GM21390 (cell line): ENCODE results near the gene DCP1B.
A peak's percentile ranks its signal among the peaks of the same experiment; 100 is the strongest.

Experiments used
- ATAC-seq: cut with Tn5 transposase; IDR thresholded peaks from one replicate; pipeline ENCODE4 v1.9.1; 2021; ENCODE audit not compliant: unreplicated experiment

Gene DCP1B

DNA sequence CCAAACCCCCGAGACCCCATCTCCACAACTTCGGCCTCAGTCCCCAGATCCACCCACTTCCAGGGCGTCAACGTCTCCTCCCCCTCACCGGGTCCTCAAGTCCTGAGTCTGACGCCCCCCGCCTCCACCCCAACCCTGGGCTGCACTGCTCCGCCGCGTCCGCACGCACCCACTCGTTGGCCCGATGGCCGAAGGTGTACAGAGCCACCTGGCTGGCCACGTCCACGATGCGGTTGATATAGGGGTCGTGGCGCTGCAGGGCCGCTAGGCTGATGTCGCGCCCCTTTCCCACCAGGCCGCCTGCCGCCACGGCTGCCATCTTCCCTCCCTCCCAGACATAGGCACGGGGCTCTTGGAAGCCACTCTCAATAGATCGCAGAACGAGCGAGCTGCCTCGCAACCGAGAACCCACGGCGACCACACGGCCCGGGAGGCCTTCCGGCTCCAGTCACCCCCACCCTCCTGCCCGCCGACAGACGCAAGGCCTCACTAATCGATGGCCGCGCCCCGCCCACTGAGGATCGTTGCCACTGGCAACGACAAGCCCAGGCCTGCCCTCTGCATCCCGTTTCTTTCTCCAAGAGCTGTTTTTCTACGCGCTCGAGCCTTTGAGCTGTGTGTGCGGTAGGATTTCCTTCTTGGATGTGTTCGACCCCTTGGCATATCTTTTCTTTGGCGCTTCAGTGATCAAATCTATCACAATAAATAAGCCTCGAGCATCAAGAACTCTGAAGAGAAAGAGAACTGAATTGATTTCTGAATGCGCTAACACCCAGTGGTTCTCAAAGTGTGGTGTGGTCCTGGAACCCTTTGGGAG is at the start of gene DCP1B:
DCP1B (minus strand) TSS at position 345 of the 817 bp plus-strand sequence; CDS start at position 319, 26 bp downstream.
- ATAC-seq, result peak; percentile 98

DNA sequence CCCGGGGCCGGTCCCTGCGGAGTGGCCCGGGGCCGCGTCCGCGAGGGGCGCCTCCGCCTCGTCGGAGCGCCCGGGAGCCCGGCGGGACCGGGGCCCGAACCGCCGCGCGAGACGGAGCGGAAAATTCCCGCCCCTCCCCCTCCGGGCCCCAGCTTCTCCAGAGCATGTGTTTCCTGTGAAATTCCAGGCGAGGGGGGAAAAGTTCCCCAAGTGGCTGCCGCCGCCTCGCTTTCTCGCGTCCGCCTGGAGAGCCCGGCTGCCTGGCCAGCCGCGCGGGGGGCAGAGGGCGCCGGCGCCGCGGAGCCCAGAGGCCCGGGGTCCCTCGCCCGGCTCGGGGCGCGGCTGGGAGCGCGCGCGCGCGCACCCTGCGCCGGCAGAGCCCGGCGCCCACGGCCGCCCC is 49.4 kb upstream of the DCP1B start:
- no peak for ATAC-seq

DNA sequence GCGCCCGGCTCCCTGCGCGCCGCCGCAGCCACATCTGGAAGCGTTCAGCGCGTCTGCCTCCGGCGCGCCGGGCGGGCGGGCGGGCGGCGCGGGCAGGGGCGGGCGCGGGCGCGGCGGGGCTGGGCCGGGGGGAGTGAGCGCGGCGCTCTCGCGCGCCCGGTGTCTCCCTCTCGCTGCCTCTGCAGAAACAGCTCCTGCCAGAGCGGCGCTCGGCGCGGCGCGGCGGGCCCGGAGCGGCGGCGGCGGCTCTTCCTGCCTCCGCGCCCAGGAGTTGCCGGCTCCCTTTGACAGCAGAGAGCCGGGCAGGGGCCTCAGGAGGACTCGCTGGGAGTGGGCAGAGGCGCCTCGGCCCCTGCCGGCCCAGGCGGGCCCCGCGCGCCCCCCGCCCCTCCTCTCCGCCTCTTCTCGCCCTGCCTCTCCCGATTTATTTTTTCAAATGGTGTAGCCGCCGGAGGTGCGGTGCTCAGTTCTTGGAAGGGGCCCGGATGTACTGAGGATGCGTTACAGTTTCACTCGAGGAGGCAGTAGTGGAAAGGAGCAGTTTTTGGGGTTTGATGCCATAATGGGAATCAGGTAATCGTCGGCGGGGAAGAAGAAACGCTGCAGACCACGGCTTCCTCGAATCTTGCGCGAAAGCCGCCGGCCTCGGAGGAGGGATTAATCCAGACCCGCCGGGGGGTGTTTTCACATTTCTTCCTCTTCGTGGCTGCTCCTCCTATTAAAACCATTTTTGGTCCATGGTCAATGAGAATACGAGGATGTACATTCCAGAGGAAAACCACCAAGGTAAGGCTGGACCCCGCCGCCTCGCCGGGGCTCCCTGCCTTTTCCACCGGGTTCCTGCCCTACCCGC is 48.8 kb upstream of the DCP1B start, which contains the start of gene CACNA1C:
CACNA1C (plus strand) TSS at position 162 of the 853 bp plus-strand sequence; CDS start at position 738, 576 bp downstream.
- no peak for ATAC-seq

DNA sequence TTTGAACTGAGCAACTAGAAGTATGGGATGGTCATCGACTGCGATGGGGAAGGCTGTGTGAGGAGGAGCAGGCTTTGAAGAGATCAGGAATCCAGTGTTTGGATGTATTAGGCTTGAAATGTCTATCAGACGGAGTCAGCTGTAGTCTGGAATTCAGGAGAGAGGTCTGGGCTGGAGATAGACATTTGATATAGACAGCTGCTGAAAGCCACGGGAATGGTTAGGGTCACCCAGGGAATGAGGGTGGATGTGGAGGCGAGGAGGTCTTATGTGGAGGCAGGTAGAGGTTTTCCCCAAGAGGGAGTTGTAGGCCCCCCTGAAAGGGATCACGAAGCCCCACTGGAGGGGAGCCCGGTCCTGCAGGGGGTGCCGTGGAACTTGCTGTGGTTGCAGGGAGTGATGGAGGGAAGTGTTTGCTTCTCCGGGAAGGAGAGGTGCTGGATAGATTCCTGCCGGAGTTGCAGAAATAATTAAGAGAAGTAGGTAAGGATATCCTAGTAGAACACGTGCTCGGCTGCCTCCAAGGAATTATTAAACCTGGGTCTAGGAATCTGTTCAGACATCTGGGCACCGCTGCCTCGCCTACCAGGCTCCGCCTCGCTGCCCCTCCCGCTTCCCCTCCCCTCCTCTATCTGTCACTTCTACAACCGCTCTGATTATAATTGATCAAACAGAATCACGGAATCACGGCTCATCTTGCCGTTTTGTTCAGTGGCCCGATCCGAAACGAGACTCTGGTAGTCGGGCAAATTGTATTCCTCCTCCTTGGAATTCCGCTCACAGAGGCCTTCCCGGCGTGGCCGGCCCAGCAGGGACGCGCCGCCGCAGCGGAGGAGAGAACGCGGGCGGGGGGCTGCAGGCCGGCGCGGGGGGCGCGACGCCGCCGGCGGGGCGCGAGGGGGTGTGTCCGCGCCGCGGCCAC is 47.7 kb upstream of the DCP1B start:
- ATAC-seq, result no peak

DNA sequence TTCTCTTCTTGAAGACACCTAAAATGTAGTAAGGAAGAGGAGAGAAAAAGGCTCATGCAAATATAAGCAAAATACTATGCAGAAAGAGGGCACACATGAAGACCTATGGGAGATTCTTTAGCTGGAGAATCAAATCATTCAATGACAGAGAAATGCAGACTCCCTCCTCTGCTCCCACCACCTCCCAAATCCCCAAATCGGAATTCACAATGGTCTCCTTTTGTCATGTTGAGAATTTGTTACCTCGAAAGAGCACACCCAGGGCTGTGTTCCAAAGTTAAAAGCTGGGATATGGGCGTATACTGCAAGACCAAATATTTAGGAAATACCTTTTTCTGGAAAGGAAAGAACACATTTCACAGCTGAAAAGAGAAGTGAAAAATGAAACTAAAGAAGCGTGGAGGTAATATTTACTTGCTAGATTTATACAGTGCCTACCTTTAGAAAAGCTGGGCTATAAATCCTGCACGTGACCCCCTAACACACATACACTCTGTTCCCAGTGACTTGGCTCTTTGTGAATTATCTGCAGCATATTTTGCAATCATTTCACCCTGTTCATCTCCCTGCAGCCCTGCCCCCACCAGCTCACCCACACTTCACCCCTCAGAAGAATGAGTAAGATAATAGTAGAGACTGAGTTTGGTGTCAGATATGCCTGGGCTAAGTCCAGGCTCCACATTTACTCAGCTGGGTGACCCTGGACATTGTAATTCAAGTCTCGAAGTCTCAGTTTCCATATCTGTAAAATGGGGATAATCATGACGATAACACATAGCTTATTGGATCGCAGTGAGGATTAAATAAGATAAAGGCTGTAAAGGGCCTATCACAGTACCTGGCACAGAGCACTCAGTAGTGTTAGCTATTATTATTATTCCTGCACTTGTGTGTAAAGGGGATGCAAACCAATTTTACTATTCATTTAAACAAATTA is 45.6 kb upstream of the DCP1B start:
- ATAC-seq, result no peak

DNA sequence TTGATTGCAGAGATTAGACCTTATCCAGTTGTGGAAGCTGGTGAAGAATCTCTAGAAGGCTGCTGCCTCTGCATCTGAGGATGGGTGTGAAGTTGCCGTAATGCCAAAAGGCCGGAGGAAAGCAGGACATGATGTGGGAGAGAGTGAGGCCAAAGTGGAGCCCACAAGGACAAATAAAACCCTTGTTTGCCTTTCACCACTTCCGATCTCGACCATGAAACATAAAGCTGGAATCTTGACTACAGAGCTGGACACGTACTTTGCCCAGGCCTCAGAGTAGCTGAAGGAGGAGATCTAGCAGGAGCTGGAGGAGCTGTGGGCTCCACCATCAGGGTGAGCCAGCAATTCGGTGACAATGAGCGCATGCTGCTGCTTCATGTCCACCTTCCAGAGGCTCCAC is 43.5 kb upstream of the DCP1B start:
- ATAC-seq, result no peak

DNA sequence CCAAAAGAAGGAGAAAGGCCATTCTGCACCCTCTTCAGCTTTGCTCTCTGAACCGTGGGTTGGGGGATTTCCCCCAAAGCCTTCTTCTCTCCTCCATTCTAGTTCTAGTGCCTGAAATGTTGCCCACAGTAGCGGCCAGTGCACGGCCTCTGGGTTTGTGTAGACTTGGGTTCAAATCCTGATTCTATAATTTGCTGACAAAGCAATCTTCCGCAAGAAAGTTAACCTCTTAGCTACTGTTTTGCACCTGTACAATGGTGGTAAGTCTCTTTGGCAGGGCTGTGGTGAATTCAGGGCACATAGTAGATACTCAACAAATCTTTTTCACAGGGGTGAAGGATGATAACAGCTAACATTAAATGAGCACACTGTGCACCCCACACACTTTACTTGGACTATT is 42.7 kb upstream of the DCP1B start:
- ATAC-seq, result no peak

DNA sequence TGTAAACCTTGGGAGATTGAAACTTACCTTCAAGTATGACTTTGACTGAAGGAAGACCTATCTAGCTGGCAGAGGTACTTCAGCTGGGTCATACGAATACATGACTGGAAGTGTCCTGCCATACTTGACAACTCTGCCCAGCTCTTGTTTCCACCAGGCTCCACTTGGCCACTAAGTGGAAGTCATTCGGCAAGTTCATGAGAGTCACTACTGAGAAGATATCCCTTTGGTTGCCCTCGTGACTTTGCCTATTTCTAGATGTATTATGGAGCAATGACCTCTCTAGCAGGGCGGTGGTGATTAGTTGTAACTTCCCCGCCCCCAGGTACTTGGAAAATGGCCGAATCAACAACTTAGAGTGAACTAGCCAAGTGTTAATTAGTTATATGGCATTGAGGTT is 39.9 kb upstream of the DCP1B start:
- ATAC-seq, result no peak

DNA sequence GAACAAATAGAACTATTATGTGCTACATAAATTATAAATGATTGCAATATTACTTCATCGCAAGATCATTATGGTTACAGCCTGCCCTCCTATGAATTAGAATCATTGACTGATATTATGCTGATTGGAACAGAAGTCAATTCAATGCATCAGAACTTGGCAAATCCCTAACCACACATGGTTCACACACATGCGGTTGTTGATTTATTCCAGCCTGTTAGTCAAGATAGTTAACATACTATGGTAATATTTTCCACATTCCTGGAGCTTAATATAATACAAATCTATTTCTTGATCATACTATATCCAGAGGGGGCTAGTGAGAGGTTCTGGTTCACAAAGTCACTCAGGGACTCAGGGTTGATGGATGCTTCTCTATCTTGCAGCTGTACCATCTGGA is 38.8 kb upstream of the DCP1B start:
- no peak for ATAC-seq

DNA sequence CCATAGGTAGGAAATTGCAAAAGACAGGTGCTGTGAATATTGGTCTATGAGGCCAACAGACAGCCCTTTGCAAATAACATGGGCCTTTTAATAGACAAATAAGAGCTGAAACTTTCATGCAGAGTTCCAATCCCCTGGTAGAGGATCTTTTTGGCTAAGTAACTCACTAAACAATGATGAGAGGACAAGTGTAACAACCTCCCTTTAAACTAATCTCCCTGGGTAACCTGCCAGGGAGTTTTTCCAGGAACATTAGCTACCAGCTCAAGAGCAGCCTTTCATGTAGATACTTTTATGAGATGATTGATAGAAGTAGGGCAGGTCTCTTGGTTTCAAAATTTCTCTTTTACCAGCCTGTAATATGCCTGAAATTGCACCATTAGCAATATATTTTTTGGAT is 34.8 kb upstream of the DCP1B start:
- ATAC-seq, result no peak

DNA sequence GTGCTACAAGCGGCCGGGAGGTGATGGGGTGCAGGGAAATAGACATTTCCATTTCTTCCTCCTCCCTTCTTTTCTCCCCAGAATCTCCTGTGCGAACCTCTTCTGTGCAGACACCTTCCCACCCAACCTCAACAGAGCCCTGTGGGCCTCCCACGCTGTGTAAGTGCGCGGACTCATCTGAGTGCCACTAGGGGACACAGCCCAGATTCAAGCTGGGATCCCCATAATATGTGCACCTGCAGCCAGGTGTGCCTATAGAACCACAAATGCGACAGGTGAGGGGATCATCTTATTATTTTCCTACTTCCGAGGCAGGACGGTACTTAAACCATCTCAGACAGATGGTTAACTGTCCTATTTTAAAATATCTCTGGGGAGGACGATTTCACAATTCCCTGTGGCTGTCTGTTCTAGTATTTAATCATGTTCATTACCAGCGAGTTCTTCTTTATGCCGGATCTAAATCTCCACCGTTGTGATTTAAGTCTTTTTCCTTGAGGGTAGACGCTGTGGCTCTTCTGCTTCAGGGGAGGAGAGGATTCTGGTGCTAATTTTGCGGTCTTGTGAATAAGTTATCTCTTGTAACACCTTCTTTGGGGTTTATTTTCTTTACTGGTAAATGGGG is 31.3 kb upstream of the DCP1B start:
- ATAC-seq, result no peak

DNA sequence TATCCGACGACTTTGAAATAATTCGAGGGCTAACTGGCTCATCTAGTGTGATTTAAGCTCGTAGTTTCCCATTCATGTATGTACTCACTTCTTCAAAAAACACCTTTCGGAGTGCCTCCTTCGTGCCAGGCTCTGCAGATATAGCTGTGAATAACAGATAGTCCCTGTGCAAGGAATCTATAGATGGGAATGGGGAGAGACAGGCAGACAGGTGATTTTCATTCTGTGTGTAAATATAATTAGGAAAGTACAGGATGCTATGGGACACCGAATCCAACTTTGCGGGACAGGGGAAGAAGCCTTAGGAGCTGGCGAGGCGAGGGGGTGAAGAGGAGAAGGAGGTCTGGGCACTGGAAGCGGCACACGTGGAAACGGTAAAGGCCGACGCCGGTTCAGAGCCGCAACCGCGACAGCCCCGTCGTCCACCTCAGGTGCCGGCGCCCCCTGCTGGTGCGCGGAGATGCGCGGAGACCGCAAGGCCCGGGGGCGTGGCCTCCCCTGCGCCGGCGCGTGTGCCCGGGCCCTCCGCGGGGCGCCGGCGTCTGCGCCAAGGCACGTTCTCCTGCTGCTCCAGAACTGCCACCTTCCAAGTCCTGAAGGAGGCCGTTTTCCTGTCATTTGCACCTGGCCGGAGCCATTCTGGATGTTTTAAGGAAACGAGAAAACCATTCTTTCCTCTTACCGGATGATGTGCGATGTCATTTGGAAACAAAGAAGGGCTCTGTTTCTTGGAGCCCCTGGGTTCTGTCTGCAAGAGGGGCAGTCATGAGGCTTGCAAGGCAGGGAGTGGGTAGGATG is 30.6 kb upstream of the DCP1B start:
- peak; percentile 86 for ATAC-seq

DNA sequence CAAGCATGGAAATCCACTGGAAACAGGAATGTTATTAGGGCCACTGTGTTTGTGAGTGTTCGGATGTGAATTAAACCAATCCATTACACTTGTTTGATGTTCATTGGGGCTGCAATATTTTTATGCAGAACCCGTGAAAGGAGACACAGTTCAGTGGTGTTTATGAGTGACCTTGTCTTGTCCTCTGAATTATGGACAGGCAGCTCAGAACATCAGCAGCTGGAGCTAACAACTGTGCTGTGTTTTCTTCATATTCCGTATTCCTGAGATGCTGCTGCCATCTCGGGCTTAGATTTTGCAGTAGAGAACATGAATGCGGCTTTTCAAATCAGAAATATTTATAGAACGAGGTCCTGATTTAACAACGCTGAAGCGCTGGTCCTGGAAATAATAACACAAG is 28.2 kb upstream of the DCP1B start:
- ATAC-seq, result no peak

DNA sequence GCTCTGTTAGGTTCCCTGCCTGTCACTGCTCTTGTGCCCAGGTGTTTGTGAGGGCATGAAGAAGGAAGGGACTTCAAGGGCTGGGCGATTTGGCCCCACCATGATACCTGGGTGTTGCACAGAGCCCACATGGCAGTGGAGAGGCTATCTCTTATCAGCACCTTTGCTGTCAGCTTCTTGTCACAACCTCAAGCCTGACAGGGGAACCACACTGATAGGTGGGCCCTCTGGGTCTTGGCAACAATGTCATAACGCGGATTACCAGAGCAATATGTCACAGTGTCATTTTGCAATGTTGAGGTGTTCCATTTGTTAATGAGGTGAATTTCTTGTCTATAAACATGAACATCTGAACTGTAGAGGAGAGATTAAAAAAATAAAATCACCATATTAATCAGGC is 25.6 kb upstream of the DCP1B start:
- no peak for ATAC-seq

DNA sequence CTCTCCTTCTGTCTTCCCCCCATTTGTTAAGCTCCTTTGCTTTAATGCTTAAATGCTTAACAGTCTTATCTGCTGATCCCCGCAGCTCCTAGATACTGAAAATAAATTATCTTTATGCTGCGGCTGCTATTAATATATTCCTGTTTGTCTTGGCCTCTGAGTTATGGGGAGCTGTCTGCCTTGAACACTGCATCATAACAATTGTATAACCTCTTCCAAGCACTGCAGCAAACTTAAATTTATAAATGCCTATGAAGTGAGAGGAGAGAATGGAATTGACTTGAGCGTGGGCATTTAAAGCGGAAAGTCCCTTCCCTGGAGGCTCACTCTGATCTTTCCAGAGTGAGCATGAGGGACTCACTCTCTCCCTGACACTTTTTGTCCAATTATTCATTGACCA is 23.1 kb upstream of the DCP1B start:
- ATAC-seq, result no peak

DNA sequence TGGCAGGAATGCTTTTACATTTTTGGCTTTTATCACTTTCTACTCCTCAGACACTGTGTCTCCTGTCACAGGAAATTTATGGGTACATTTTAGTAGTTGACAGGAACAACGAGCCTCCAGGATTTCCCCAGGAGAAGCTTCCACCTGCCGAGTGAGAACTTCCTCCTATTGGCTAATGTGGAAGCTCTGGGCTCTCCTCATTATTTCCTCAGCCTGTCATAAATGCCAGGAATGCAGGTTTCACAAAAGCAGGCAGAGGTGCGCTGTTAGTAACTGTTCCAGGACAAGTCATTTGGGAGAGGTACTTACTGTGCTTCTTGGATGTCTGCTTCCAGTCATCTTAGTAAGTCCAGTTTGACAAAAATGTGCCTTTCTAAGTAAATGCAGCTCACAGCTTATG is 19.1 kb upstream of the DCP1B start:
- no peak for ATAC-seq

DNA sequence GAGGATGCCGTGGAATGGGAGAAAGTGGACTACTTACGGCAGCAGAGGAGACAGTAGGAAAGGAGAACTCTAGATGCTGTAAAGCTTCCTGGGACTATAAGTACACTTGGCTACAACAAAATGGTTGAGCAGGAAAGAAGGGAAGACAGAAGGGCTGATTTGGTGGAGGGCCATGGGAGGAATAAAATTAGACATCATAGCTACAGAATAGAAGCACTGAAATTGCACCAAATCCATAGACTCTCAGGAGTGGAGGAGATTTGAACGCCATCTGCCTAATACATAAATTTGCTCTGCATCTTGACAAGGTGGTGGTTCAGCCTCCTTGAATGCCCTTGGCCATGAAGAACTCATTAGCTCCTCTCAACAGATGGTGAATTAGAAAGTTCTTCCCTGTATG is 16.3 kb upstream of the DCP1B start:
- no peak for ATAC-seq

DNA sequence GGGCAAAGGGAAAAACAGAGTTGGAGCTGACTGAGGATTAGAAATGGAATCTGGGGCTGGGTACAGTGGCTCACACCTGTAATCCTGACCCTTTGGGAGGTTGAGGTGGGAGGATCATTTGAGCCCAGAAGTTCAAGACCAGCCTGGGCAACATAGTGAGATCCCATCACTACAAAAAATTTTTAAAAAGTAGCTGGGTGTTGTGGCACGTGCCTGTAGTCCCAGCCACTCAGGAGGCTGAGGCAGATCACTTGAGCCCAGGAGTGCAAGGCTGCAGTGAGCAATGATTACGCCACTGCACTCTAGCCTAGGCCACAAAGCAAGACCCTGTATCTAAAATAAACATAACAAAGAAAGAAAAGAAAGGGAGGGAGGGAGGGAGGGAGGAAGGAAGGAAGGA is 14.9 kb upstream of the DCP1B start:
- no peak for ATAC-seq

DNA sequence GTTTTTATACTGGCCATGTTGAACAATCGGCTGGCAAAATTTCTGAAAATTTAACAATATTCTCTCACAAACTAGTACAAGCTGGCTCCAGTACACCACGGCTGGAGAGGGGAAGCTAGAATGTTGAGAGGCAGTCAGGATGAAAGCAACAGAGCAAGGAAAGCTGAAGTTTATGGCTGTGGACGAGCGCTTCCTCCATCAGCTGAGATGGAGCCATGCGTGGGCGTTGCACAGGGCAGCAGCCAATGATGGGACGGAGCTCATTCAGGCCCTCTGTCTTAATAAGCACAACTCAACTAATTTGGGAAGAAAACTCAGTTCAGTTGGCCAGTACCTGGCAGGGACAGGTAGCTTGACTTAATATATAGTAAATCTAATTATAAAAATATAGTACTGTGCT is 14.1 kb upstream of the DCP1B start:
- no peak for ATAC-seq
